GM18907 (cell line): ENCODE measurements around the gene PTPRR.

Experiments
- ATAC-seq: cut with Tn5 transposase; IDR thresholded peaks from one replicate; pipeline ENCODE4 v1.9.1; 2021; ENCODE audit warnings: mild to moderate bottlenecking, moderate library complexity; ENCODE audit not compliant: unreplicated experiment

Gene PTPRR

DNA sequence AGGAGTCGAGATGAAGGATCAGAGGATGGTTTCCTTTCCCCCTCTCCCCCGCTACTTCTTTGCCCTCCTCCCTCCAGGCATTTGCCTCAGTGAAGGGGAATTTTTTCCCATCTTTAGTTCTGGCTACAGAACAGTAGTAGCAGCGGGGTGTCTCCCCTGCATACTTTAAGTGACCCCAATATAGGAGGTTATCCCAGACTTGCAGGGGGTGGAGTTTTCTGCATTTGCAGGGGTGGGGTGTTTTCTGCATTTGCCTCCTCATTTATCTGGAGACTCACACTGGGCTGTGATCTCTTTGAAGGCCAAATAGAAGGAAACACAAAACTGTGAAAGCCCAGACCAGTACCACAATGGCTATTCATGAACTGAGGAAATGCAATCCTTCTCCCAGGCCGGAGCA is 303.1 kb downstream of the PTPRR start:
- ATAC-seq = no peak

DNA sequence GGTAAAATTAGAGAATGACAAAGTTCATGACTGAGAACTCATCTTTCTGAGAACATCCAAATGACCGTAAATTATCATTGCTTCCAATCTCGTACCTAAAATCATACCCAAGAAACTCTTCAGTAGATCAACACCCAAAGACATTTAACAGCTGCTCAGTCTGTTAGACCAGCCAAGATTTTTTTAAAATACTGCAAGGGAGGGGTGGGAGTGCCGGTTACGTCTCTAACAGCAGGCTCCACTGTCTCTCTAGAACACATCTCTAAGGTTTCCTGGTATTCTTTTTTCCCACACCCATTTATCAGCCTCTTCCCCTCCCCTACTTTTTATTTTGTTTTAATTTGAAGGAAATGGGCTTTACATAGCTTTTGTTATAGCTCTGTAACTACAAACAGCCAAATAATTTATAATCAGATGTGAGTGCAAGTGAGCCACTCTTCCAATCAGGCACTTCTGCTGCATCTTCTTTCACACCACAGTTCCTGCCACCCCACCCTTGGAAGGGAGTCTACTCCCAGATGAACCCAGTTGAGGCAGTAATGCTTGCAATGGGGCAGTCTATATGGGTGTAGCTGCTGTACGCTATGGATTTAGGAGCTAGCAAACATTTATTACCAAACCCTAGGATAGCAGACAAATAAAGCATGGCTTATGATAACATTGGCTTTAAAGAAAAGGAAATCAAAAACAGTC is 305.2 kb downstream of the PTPRR start:
- ATAC-seq = no peak

DNA sequence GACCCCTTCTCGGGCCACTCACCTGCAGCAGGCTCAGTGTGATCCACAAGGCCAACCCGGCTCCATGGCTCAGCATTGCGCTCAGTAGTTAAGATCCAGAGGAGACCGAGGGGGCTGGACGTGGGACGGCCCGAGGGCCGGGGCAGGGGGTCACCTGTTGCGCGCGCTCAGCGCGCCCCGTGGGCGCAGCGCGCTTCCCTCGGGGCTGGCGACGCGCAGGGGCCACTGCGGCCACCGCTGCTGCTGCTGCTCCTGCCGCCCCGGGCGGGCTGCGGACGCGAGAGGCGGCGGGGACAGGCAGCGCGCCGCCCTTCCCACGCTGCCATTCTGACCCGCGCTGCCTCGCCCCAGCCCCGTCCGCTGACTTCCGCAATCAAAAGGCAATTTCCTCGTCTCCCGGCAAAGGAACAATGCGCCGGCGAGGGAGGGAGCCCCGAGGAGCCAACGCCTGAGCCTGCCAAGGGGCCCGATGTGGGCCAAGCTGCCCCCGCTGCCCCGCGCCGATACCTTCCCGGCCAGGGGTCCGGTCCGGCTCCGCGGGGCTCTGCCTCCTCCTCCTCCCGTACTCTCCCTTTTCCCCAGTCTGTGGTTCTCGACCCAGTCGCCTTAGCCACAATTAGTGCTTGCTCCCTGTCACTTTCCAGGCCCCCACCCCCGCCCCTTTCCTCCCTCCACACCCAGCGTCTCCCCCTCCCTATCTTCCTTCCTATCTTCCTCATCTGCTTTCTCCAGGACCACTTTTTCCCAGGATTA is 310.6 kb downstream of the PTPRR start:
- ATAC-seq = no peak

DNA sequence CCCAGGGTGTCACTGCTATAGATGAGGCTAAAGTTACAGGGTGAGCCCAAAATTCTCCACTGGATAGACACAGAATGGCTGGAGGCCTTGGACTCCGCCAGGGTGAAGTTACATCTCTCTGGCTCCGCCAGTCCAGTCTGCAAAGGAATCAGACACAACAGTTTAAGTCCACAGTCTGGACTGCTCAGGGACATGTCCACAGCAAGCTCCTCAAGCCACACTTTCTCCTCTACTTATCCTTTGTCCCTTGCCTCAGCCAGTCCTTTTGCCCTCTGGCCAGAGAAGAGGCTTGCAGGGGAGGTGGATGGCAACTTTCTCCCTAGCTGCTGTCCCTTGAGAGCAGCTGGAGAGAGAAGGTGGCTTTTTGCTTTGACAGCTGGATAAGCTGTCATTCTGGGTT is 311.3 kb downstream of the PTPRR start:
- ATAC-seq = no peak

DNA sequence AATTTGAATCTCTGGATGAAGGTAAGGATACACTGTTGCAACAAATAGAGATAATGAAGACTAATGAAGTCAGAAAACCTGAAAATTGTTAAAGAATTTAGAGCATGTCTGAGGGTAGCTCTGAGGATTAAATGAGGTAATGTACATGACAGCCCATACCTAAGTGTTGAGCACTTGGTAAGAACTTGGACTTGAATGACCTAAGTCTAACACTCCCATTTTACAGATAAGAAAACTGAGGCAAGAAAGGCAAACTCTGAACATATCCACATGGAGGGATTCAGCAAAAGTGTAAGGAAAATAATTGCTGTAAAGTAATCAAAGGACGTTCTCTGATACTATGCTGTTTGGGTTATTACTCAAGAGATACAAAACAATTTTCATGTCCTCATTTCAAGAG is 312.4 kb downstream of the PTPRR start:
- no peak for ATAC-seq

DNA sequence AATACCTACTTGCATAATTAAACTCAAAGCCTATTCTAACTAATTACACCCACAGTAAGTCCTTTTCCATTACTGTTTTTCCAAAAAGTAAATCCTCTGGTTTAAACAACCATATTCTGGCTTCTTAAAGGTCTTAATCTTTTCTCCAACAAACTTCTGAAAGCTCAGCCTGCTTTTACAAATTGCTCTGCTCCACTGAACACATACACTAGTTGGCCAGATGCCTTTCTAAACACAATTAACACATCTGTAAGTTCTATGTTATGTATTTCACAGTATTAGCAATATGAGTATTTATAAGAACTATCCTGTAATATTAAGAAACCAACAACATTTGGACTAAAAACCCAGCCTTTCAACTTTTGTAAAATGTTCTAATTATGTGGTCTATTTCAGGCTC is 313.4 kb downstream of the PTPRR start:
- ATAC-seq = no peak

DNA sequence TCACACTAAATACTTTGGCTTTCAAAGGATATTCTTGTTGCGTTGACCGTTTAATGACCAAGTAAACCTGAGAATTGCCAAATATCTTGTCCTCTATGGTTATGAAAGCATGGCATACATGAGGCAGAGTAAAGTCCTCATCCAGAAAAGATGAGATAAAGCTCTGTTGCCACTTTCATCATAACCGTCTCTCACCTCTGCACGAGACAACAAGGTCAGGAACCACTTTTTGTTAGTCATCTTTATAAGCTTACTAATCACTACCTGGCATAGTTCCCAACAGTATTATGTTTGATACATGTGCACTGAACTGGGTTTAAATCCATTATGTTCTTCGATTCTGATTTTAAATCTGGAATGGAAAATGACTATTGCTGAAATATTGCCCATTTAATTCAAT is 314.6 kb downstream of the PTPRR start:
- no peak for ATAC-seq

DNA sequence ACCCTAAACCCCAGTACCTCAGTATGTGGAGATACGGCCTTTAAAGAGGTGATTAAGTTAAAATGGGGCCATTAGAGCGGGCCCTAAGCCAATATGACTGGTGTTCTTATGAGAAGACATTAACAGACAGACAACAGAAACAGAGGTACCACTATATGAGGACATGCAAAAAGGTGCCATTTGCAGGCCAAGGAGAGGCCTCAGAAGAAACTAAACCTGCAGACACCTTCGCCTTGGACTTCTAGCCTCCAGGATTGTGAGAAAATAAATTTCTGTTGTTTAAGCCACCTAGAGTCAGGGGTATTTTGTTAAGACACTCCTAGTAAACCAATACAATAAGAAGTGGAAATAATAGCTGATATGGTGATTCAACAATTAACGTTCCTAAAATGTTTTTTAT is 315.9 kb downstream of the PTPRR start:
- ATAC-seq = no peak

DNA sequence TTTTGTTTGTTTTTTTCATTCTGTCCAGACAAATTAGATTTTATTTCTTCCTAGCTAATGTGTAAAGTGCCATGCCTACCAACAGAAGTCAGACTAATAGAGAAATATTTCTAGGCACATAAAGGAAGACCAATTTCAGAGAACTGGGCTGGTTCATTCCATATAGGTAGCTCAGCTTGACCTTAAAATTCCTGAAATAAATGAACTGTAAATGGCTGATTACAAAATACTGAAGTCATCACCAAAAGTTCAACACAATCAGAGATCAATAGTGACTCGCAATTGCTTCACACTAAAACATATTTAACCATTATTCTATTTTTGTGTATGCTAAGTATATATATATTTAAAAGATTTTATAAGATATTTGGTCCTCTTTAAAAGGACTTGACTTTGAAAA is 317.5 kb downstream of the PTPRR start:
- no peak for ATAC-seq

DNA sequence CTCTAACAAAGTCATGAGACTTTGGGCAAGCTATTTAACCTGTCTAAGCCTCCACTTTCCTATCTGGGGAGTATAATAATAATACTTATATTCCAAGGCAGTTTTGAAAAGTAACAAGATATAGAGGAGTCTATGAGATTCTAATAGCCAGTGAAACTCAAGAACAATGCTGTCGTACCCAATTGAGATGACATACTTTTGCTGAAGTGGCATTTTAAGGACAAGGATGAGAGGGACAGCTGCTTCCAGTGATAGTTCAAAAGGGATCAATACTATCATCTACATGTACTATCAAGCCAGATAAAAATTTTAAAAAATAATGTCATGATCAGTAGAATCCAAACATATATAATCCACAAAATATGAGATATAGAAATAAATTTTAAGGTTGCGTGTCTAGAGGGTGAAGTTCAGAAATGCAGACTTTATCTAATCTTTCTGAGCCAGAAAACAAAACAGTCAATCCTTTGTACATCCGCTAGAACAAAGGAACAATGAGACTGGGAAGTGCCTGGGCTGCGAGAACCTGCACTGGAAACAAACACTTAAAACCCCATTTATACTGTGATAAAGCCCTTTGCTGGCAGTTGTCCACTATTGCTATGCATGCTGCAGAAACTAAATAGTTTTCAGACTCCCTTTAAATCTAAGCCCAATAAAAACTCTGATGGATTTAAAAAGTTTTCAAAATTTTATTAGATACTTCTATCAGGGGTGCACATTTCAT is 321.9 kb downstream of the PTPRR start:
- no peak for ATAC-seq

DNA sequence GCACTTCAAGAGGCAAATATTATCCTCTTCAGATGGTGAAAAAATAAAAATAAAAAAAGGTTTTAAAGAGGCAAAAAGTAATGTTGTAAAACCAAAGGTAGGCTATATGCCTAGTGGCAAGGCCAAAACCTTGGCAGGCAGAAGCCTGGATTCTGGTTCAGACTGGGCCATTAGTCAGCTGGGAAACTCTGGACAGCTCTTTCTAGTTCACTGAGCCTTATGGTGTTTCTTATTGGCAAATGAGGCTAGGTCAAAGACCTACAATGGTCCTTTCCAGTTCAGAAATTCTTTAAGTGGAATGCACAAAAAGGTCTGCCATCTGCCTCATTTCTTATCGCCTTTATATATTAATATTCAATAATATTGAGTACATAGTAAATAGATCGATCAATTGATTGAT is 327.9 kb downstream of the PTPRR start:
- no peak for ATAC-seq

DNA sequence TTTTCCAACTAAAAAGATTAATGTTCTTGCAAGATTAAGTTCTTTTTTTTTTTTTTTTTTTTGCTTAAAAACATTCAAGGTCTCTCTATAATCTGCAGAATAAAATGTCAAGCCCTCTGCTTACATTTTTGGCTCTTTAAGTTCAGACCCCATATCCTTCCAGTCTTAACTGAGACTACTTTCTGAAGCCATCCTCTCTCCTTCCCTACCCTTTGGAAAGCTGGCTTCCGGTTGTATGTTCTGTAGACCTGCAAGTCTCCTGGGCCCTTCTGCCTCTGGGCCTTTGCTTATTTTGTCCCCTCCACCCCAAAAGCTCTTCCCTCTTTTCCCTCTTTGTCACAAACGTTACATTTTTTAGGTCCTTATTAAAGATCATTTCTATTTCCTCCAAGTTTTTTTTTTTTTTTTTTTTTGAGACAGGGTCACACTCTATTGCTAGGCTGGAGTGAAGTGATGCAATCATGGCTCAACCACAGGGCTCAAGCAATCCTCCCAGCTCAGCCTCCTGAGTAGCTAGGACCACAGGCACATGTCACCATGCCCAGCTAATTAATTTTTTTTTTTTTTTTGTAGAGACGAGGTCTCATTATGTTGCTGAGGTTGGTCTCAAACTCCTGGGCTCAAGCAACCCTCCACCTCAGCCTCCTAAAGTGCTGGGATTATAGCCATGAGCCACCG is 329.9 kb downstream of the PTPRR start:
- no peak for ATAC-seq

DNA sequence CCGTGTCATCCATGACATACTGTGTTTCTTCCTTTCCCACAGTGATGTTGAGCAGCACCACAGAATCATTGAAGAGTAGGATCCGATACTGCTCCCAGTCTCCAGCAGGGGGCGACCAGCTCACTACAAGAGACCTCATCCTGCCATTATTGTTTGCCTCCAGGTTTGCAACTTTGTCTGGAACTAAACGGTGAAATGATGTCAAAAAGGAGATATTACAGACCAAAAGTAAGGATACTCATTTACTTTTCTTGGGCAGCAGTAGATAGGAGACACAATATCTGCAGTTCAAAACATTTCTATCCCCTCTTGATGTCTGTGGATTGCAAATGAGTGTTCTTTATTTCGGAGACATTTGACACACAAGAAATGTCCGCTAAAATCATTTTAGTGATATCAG is 330.5 kb downstream of the PTPRR start:
- ATAC-seq = peak; percentile 95
